ENCODE measurements around the gene PSG6.
"Not testable (repeated sequence)": the region's sequence is repeated elsewhere in the genome, so short reads cannot be mapped to it uniquely, and the experiment has no call there.

DNA sequence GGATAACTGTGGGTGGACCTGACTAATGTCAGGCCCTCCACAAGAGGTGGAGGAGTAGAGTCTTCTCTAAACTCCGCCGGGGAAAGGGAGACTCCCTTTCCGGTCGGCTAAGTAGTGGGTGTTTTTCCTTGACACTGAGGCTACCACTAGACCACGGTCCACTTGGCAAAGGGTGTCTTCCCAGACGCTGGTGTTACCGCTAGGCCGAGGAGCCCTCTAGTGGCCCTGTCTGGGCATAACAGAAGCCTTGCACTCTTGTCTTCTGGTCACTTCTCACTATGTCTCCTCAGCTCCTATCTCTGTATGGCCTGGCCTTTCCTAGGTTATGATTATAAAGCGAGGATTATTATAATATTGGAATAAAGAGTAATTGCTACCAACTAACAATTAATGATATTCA, 5.4 kb upstream of the PSG6 start:
- TF ChIP-seq POLR2A (IDR thresholded peaks at IDR 0.05; ENCODE audit: low read length); GATA1 (IDR thresholded peaks at IDR 0.05; ENCODE audit: low read depth, low read length): not testable (repeated sequence)

All from erythroblast (primary cell).